ENCODE measurements around the gene ELF1.
"Not testable (repeated sequence)": the region's sequence is repeated elsewhere in the genome, so short reads cannot be mapped to it uniquely, and the experiment has no call there.

The ELF1 gene

DNA sequence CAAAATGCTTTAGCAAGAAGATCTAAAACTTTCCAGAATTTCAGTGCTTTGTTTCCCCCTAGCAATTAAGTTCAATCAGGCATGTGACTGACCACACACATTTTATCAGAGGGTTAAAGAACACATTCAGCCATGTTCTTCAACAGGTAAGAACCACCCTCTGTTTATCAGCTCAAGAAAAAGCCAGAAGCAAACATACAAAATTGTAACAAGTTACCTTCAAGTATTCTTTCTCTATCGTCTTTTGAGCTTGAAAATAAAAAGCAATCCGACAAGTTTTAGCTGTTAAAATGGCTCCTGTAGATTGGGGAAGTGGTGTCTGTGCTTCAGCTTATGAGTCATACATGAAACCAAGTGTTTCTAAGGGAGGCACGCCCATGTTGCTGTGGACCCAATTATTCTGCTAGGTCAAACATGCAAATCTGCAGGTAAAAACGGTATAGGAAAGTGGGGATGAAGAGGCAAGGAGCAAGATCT, at the start of gene ELF1:
TSS of gene ELF1 (minus strand) at position 306 of the 477 bp plus-strand sequence. CDS start 37,262 bp downstream, outside the sequence.
- peak; percentile 88 for DNase-seq

DNA sequence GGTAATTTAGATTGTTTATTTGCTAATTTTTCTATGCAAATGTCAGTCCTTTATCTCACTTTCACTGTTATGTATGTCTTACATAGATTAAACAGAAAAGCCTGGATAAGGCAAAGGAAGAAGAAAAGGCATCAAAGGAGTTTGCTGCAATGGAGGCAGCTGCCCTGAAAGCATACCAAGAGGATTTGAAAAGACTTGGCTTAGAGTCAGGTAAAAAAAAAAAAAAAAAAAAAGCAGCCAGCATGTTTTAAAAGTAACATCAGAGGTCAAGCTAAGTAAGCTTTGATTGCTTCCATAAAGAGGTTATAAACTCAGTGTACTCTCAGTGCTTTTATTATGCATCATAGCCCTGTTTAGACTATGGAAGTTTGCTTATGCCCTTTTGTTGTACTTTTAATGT, 46.0 kb upstream of the ELF1 start:
- DNase-seq = no peak

DNA sequence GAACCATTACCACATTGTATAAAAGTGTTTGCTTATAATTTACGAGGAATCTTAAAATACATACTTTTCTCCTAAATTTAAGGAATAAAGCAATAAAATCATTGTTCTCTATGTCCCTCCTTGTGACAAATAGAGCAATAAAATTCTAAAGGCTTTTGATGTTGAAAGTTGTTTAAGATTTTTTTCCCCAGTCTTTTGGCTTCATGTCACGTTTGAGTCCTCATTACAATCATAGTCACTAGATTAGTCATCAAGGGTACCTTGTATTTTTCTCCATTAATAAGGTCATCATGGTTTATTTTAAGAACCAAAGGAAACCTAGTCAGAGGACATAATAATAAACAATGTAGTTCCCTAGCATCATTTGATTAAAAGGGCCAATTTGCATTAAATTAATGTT, 45.4 kb upstream of the ELF1 start:
- DNase-seq = no peak

DNA sequence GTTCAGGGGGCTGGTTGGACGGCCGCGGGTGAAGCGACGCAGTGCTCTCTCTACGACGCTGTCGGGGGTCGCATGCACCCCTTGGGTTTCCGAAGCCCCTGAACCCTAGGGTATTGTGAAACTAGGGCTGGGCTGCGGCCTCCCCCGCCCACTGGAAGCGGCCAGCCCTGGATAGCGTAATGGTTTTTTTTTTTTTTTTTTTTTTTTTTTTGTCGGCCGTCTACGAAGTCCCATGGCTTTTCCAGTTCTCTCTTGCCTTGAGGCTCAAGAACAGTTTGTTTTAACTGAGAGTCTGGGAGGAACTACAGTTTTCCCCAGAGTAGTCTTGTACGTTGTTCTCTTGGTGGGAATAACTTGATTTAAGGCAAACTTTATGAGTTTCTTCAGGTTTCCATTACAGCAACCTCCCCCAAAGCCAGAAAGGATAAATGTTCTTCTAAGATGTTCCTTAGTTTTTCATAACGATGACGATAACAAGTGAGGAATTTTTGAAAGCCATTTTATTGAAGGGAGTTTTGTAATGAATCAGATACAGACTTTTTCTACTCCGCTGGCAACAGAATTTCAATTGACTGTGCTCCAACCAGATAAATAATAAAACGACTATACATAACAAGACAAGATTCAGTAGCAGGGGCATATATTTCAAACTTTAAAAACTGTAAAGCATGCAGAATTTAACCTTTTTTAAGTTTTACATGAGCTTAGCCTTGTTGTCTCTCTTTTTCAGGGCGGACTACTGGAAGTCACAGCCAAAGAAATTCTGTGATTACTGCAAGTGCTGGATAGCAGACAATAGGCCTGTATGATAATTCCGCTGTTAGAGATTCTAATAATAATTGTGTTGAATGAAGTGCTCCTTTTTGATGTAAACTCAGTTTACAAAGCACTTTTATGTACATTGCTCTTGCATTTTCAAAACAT, 43.1 kb upstream of the ELF1 start:
- DNase-seq = no peak

DNA sequence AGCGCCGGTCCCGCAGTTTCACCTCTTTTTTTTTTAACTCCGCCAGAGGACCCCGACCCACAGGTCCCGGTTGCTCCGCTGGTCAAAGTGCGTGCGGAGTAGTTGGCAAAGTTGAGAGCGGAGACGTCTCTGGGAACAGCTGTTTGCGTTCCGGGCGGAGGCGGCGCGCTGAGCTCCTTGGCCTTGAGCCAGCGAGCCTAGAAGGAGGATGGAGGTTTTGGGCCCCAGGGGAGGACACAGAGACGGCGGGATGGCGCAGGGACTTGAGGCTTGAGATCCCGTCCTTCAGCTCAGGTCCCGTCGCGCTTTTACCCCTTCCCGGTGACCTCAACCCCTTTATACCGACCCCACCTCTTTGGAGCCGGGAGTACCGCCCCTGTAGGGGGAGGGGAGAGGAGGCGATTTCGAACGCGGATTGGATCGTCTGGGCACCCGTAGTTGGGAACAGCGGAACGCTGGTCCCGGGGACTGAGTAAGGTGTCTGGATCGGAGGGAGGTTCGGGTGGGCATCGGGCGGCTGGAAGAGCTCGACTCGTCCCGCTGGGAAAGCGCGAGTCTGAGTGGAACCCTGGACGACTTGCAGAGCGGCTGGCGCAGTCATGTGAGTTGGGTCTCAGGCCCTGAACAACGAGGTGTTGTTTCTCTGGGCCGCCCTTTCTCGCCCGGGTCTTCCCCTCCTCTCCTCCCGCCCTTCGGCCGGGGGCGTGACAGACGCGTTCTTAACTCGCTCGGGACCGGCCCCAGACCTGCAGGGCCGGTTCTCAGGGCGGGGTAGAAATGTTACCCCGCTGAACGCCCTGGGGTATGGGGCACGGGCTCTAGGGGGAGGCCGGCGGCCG, 42.2 kb upstream of the ELF1 start, which contains the start of gene WBP4:
TSS of gene WBP4 (plus strand) at position 435 of the 839 bp plus-strand sequence. CDS start at position 600, 165 bp downstream.
- peak; percentile 88 for DNase-seq

DNA sequence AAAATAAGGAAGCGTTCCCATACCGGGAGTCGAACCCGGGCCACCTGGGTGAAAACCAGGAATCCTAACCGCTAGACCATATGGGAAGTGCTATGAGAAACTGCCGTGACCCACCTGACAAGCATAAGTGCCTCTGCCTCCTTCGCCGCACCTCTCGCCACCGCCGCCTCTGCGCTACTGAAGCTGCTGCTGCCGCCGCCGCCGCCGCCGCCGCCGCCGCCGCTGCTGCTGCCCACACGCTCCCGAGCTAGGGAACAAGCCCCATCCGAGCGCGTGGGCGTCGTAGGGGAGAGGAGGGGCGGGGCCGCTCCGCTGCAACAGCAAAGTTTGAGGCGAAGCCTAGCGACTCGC, 41.6 kb upstream of the ELF1 start:
- peak; percentile 82 for DNase-seq

DNA sequence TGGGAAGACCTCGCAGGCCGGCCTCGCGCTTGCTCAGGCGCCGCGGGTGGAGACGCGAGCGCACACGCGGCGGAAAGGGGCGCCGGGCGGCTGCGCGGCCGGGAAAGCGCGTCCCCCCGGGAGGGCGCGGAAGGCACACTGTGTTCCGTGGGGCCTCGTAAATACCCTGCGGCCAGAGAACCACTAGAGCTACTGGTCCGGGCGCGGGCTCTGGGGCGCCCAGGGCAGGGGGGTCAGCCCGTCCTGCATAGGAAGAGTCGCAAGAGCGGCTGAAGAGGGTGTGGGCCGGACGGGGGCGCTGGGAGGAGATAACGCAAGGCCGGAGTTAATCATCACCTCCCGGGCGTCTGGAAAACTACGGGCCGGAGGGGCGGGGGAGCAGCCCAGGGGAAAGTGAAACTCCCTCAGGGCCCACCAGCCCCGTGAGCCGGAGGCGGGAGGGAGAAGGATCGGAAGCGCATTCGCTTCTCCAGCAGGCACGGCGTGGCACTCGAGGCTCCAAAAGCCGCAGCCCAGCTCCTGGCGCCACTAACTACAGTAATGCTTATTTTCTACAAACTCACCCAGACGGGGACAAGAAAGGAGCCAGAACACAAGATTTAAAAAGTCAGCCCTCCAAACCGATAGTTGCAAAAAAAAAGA, 41.1 kb upstream of the ELF1 start:
- DNase-seq = peak; percentile 71

DNA sequence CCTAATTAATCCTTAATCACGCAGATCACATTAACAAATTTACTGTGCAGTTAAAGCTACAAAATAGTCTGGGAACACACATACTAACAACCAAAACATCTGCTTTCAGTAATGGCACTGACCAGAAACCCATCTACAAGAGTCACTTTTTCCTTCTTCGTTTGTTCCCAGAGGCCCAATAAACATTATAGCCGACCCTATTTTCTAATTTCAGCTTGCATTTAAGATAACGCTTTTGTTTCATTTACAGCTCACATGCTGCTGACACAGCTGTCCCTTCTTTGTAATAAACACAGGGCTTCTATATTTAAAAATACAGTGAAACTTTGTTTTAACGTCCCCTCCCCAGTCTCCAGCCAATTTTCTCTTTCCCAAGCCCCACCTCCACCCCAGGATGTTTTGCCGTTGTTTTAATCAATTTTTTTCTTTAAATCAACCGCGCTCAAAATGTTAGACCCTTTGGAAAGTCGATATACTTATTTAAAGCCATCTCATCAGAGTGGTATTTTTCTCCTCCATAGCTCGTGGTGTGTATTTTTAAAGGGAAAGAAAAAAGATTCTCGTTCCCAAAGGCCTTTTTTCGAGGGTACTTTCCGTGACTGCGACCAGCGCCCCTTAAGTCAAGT, 40.5 kb upstream of the ELF1 start:
- DNase-seq = no peak

DNA sequence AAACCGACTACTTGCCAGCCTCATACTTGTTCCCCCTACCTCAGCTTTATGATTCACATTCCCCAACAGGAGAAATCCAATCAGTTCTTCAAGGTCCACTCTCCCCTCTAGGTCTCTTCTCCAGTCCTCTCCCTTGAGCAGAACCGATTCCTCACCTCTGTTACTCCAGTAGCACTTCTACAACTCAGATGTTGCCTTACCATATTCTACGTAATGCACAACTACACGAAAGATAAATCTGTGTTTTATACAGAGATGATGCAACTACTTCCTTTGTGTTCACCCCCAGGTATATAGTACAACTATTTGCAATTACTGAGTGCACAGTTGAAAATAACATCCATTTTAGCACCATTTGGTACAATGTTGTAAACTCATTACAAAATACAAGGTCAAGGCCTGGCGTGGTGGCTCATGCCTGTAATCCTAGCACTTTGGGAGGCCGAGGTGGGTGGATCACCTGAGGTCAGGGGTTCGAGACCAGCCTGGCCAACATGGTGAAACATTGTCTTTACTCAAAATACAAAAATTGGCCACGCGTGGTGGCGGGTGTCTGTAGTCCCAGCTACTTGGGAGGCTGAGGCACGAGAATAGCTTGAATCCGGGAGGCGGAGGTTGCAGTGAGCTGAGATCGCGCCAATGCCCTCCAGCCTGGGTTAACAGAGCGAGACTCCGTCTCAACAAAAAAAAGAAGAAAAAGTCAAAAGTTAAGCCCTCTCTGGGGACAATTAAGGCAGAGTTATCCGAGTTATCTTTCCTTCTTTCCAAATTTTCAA, 39.4 kb upstream of the ELF1 start:
- DNase-seq = no peak

DNA sequence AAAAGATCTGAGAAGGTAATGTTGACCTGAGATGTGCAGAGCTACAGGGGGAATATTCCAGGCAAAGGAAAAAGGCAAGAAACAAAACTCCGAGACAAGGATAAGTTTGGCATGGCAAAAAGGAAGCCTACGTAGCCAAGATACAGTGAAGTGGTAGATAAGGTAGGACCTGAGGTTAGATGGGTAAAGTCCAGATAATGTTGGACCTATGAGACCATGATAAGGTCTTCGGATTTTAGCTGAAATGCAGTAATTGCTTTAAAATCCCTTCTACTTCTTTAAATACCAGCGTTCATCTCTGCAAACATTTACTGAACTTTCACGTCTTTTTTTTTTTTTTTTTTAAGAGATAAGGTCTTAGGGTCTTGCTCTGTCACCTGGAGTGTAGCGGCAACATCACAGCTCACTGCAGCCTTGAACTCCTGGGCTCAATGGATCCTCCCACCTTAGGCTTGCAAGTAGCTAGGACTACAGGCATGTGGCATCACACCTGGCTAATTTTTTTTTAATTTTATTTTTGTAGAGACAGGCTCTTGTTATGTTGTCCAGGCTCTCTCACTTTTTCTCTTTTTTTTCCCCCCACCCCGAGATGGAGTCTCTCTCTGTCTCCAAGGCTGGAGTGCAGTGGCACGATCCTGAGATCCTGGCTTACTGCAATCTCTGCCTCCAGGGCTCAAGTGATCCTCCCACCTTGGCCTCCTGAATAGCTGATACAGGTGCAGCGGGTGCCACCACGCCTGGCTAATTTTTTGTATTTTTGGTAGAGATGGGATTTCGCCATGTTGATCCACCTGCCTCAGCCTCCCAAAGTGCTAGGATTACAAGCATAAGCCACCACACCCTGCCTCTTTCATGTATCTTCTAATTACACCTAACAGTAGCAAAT, 38.0 kb upstream of the ELF1 start:
- no peak for DNase-seq

DNA sequence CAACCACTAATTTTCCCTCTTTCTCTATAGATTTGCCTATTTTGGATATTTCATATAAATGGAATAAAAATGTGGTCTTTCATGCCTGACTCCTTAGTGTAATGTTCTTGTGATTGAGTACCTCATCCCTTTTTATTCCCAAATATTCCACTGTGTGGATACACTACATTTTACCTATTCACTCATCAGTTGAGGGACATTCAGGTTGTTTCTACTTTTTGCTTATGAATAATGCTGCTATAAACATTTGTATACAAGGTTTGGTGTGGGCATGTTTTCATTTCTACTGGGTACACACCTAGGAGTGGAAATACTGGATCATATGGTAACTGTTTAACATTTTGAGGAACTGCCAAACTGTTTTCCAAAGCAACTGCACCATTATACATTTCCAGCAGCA, 37.1 kb upstream of the ELF1 start:
- DNase-seq = no peak

DNA sequence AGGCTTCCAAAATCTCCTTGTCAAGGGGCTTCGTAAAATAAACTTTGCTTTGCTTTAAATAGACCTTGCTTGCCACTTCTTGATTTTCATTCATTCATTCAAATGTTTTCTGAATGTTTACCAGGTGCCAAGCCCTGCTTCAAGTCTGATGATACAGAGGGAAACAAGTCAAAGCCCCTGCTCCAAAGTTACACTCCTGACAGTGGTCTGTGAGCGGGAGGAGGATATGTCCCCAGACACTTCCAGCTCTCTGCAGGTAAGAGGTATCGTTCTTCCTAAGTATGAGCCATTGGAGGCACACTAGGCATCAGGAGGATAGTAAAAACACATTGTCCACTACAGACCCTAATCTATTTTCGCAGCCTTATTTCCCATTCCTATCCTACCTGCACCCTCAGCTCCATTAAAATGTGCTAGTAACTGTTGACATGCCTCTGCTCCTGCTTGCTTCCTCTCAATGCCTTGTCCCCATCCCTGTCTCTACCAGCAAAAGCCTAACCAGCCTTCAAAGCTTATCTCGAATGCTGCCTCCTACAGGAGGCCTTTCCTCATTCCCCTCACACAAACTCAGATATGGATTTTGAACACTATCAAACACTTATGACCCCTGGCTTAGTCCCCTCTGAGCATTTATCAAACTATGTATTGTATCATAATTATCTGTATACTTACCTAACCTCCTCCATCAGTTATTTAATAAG, 36.0 kb upstream of the ELF1 start:
- DNase-seq = no peak

DNA sequence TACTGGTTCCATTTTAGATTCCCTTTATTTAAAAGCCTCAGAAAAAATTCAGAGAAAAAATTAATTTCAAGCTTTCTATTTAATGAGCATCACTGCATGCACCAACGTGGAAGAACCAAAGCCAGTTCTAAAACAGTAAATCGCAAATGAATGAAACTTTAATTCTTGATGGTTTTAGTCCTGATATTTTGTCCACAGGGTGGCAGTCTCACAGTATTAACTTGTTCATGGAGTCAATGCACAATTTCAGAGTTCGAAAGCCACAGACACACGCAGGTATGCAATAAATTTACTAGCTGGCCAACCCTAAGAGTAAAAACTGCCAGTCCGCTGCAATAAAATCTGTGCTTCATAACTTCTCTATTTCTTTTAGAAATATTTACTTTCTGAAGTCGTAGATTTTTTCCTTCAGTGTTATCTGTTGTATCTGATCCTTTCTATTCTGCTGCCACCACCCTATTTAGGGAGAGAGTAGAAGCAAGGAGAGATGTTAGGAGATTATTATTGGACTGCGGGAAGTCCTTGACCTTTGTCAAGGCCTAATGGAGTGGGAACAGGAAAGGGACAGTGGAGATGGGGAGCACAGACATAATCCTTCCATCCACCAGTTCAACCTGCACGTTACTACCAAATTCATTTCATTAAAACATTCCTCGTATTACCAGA, 35.2 kb upstream of the ELF1 start:
- DNase-seq = peak; percentile 70

DNA sequence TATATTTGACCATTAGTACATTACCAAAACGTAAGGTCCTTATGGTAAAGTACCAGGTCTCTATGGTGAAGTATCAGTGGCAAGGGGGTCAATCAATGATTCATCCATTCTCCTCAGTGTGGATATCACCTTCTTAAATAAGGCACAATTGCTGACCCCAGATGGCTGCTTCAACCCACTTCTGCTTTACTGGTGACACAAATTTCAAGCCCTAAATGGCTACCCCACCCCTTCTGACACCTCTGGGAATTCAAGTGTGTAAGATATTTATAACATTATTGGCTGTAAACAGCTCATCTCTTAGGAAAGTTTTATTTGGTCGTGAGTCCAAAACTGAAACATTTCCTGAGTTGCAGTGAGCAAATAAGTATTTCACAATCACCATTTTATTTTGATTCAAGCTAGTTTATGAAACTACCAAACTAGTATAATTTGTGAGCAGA, 34.3 kb upstream of the ELF1 start:
- peak; percentile 16 for DNase-seq

DNA sequence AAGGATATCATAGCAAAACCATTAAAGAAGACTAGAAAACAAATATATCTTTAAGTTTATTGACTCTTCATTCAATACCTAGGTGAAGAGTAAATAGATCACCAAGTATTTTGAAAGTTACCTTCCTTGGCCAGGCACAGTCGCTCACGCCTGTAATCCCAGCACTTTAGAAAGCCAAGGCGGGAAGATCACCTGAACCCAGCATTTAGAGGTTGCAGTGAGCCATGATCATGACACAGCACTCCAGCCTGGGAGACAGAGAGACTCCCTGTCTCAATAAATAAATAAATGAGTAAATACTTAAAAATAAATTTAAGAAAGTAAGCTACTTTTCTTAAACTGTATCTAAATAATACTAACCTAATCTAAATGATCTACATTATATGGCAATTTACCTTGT, 33.3 kb upstream of the ELF1 start:
- DNase-seq = no peak

DNA sequence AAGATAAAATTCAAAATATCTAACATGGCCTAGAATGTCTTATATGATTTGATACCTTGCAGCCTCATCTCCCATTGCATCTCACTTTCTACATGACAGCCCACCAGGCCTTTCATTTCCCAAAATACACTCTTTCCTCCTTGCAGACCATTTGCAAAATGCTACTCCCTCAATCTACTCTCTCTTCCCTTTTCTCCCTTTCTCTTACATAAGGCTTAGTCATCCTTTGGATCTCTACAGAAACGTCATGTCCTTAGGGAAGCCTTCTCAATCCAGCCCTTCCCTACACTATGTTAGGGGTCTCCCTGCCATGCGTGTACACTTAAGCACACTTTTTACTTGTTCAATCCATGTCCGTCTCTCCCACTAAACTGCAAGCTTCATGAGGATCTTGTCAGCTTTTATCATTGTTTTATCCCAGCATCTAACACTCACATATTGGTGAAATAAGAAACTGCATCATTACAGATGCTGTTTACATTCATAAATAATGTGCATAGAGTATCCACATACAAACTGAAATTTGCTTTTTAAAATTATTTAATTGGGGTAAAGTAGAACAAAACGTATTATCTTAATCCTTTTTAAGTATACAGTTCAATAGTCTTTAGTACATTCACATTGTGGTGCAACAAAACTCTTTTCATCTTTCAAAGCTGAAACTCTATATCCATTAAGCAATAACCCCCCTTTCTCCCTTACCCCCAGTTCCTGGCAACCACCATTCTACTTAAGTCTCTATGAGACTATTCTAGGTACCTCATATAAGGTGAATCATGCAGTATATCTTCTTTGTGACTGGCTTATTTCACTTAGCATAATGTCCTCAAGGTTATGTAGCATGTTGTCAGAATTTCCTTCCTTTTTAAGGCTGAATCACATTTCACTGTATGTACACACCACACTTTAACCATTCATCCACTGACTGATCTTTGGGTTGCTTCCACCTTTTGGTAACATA, 30.6 kb upstream of the ELF1 start:
- DNase-seq = no peak

DNA sequence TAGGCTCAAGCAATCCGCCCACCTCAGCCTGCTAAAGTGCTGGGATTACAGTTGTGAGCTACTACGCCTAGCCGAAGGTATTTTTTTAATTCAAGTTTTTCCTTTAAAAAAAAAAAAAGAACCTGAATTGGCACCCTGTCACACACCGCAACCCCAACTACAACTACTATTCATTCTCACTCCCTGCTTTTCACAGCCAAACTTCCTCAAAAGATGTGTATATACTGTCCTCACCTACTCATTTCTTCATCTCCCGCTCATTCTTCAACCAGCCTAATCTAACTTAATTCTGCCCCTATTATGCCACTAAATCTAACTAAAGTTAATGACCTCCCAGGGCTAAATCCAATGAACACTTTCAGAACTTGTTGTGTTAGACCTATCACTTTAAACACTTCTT, 29.5 kb upstream of the ELF1 start:
- DNase-seq = no peak

DNA sequence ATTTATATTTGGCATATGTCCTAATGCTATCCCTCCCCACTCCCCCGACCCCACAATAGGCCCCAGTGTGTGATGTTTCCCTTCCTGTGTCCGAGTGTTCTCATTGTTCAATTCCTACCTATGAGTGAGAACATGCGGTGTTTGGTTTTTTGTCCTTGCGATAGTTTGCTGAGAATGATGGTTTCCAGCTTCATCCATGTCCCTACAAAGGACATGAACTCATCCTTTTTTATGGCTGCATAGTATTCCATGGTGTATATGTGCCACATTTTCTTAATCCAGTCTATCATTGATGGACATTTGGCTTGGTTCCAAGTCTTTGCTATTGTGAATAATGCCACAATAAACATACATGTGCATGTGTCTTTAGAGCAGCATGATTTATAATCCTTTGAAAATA, 23.3 kb upstream of the ELF1 start:
- DNase-seq = not testable (repeated sequence)

All from CD4-positive, alpha-beta T cell treated with Interleukin-4 for 4 hours (primary cell).